Measurements from ENCODE around the gene PFKFB1.

The PFKFB1 gene

GRCh38 chrX:54921427-54922021, 72.5 kb downstream of the PFKFB1 start:
- DNase-seq, result peak; percentile 42

GRCh38 chrX:54920610-54921426, 73.2 kb downstream of the PFKFB1 start, which contains the start of gene TRO:
TRO (plus strand) TSS chrX:54920824; CDS start chrX:54922247, 1,423 bp downstream.
- DNase-seq, result no peak

DNA sequence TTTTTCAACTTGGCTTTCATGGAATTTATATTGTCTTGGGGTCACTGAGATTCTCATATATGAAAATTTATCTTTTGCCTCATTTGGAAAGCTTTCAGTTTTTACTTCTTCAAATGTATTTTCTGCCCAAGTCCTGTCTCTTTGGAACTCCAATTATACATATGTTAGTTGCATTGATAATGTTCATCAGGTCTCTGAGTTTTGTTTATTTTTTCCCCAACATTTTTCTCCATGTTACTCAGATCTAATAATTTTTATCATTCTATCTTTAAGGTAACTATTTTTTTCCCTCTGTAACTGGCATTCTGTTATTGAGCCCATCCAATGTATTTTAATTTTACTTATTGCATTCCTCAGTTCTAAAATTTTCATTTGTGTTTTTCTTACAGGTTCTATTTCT, 84.0 kb downstream of the PFKFB1 start:
- no peak for DNase-seq

DNA sequence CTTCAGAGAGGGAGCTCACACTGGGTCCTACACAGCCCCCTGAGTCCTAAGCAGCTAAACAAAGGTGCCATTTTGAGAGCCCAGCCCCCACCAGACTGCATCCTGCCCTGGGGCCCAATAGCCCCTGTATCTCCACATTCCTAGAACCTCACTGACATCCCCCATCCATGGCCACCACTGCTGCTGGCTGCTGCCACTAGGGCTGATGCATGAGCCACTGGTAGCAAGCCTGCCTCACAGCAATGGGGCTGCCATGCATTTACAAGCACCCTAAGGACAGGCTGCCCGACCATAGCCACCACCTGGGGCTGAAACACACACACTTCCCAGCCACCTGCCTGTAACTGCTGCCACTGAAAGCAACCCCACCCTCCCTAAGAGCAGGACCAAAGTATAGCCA, 99.8 kb downstream of the PFKFB1 start:
- no peak for DNase-seq

- DNase-seq, result no peak
Observed at GRCh38 chrX:54891573-54891972, 102.4 kb downstream of the PFKFB1 start.

DNA sequence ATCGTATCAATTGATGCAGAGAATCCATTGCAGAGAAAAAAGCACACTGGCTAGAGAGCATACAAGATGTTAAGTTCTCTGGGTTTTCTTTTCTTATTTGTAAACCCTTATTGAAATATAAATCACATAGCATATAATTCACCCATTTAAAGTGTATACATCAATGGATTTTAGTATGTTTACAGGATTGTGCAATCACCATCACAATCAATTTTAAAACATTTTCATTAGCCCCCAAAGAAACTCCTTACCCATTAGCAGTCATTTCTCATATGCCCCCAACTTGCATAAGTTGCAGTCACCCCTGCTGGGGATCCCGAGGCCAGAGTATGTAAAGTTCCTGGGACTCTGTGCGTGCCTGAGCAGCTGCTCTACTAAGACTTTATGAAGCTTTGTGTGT, 108.2 kb downstream of the PFKFB1 start:
- no peak for DNase-seq
